Body of pancreas (tissue), 4 donors: ENCODE results near the gene CSAG1.
"Not testable (repeated sequence)": the region's sequence is repeated elsewhere in the genome, so short reads cannot be mapped to it uniquely, and the experiment has no call there.

Source experiments
- CTCF ChIP-seq, 7 experiments: fragments of 450-650 bp in 4 of 7; fragments of 200-600 bp in 3 of 7; sonication (generic) in 3 of 7; IDR thresholded peaks; one replicate each; pipeline ENCODE4 v1.5.1; 2016 to 2019; ENCODE audit warnings: antibody characterized with exemption in 7 of 7
- POLR2A ChIP-seq, 3 donors: fragments of 450-650 bp; IDR thresholded peaks; one replicate each; pipeline ENCODE4 v1.6.1; 2016; ENCODE audit warnings: antibody characterized with exemption in 3 of 3, mild to moderate bottlenecking in 2 of 3

DNA sequence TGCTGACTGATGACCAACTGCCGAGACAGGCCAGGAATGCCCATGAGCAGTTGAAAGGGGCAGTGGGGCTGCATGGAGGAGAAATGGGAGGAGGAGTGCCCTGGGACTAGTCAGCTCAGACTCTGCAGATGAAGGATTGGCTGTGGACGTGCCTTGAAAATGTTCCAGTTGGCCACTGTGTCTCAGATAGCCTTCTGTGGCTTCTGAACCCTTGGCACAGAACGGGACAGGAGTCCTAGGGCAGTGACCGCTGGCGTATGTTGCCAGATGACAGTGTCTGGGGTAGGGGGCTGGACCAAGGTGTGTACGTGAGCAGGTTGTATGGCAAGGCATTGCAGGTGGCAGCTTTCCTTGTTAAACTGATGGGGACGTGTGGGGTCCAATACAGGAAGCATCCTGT, 27.0 kb downstream of the CSAG1 start:
- TF ChIP-seq CTCF, POLR2A (IDR thresholded peaks at IDR 0.05): not testable (repeated sequence)
